ENCODE data around the gene PDZRN3. TPM values are rescaled to one million over a fixed set of nuclear protein-coding genes. Genes with fewer than 3 reads are reported as not detected.

The PDZRN3 gene
- total and polyA plus RNA-seq, 2 of the 13 experiments (the other 11 are each of a cell fraction or from before 2014, with no cell fraction given), result not detected

GRCh38 chr3:73609655-73610054 lies 15.1 kb downstream of the PDZRN3 start (continued):
- TF ChIP-seq PRDM4 (CRISPR knock-in tag; IDR thresholded peaks at IDR 0.05; ENCODE audit: borderline replicate concordance) (no peak), KLF6 (CRISPR knock-in tag; IDR thresholded peaks at IDR 0.05) (no peak), KLF9 (CRISPR knock-in tag; IDR thresholded peaks at IDR 0.05; ENCODE audit: low read depth) (no peak)

- CTCF ChIA-PET (ENCODE audit: low intra/inter-chr PET ratio, low total read pairs), result no interaction called here
- FAIRE-seq, result no peak
- WGBS (ENCODE audit: low lambda C conversion rate), result 51% methylated on average over 5 of the region's 5 CpGs
- H4K20me1 ChIP-seq (ENCODE audit: insufficient read depth, low read length), result no peaks in the 10 kb centered on the region
- H3K27me3 ChIP-seq (ENCODE audit: control insufficient read depth in 1 of 2, insufficient read depth in 2 of 2, low read length in 2 of 2), result no peaks in the 10 kb centered on the region
- H3K4me2 ChIP-seq (ENCODE audit: low read depth, low read length), result no peak overlapping the region
- H2AFZ ChIP-seq (ENCODE audit: low read length), result no peak overlapping the region
- intact Hi-C loops (cut with micrococcal nuclease; ENCODE audit: unreplicated experiment) (no loop called here), in situ Hi-C loops (cut with HindIII; ENCODE audit: extremely low pct_ligation_motif_present, low pct_unique_long_range_greater_than_20kb) (no loop called here)
- H3K4me3 ChIP-seq (replicated peaks in 1 of 3; ENCODE audit: insufficient read depth in 1 of 3, low read depth in 2 of 3, low read length in 3 of 3), result no peak overlapping the region
- peaks cover 9% of the 10 kb centered on the region for H3K4me1 ChIP-seq (ENCODE audit: insufficient read depth, low read length)
- no peak for DNase-seq (ENCODE audit: low spot score)
- no peaks in the 10 kb centered on the region for H3K9me3 ChIP-seq (ENCODE audit: low read length)
- no peaks in the 10 kb centered on the region for H3K79me2 ChIP-seq (ENCODE audit: insufficient read depth, low read length)
- no TSS peak for BruUV-seq (replicated peaks)
- TF ChIP-seq ZNF781 (CRISPR knock-in tag; IDR thresholded peaks at IDR 0.05; ENCODE audit: borderline replicate concordance, not compliant biosample characterization) (no peak), DNMT1 (CRISPR knock-in tag; IDR thresholded peaks at IDR 0.05) (no peak), HMGXB3 (CRISPR knock-in tag; IDR thresholded peaks at IDR 0.05; ENCODE audit: borderline replicate concordance) (no peak), NFE2 (CRISPR knock-in tag; IDR thresholded peaks at IDR 0.05) (no peak), CBX5 (CRISPR knock-in tag; IDR thresholded peaks at IDR 0.05; ENCODE audit: borderline replicate concordance) (no peak), KLF13 (CRISPR knock-in tag; IDR thresholded peaks at IDR 0.05) (no peak), FUBP1 (CRISPR knock-in tag; IDR thresholded peaks at IDR 0.05; ENCODE audit: borderline replicate concordance) (no peak), ZBTB7A (CRISPR knock-in tag; IDR thresholded peaks at IDR 0.05) (no peak)
- H3K36me3 ChIP-seq (replicated peaks in 1 of 2; ENCODE audit: control insufficient read depth in 1 of 2, insufficient read depth in 2 of 2, low read length in 2 of 2), result no peaks in the 10 kb centered on the region
- H3K9ac ChIP-seq (ENCODE audit: insufficient read depth, low read depth, low read length), result no peak overlapping the region
- H3K27ac ChIP-seq (ENCODE audit: extremely low read length, insufficient read depth, low read length), result no peak overlapping the region
- POLR2A ChIA-PET, result no interaction called here
- no peak for ATAC-seq
Measured at GRCh38 chr3:73609315-73609641, 15.5 kb downstream of the PDZRN3 start.

All from HepG2 (cell line).